CD14-positive monocyte (primary cell): ENCODE results near the gene DNAH14. TPM values are rescaled to one million over a fixed set of nuclear protein-coding genes. Genes with fewer than 3 reads are reported as not detected.
"Not testable (repeated sequence)": the region's sequence is repeated elsewhere in the genome, so short reads cannot be mapped to it uniquely, and the experiment has no call there.

ENCODE experiments used
- DNase-seq, 3 donors: peaks; one replicate each; pipeline ENCODE4 v3.0.0-alpha.2; 2011 to 2022
- H2AFZ ChIP-seq: 2 replicates; pipeline ENCODE4 v1.6.0; 2012; ENCODE audit warnings: mild to moderate bottlenecking, low read depth, low read length, inconsistent platforms; ENCODE audit not compliant: insufficient read depth, poor library complexity, severe bottlenecking
- H3K27ac ChIP-seq, 2 donors: 1 replicate in 1 of 2; 2 replicates in 1 of 2; pipeline ENCODE4 v1.5.1; 2012 to 2013; ENCODE audit warnings: low read length in 2 of 2, control low read depth in 1 of 2, inconsistent platforms in 1 of 2, low read depth in 1 of 2, mild to moderate bottlenecking in 1 of 2
- H3K27me3 ChIP-seq, 2 donors: one replicate each; pipeline versions ENCODE4 v1.6.0 to v1.6.1; 2011 to 2013; ENCODE audit warnings: low read length in 2 of 2; ENCODE audit not compliant: control insufficient read depth in 2 of 2, insufficient read depth in 2 of 2
- H3K36me3 ChIP-seq, 2 donors: replicated peaks in 1 of 2; 1 replicate in 1 of 2; 2 replicates in 1 of 2; pipeline versions ENCODE4 v1.5.1 to v1.6.1; 2012 to 2013; ENCODE audit warnings: low read length in 2 of 2, control low read depth in 1 of 2, inconsistent platforms in 1 of 2, mild to moderate bottlenecking in 1 of 2; ENCODE audit not compliant: insufficient read depth in 2 of 2, control insufficient read depth in 1 of 2
- H3K4me1 ChIP-seq, 2 donors: 1 replicate in 1 of 2; 2 replicates in 1 of 2; pipeline versions ENCODE4 v1.5.1 to v1.6.1; 2012 to 2013; ENCODE audit warnings: low read length in 2 of 2, control low read depth in 1 of 2, inconsistent platforms in 1 of 2, mild to moderate bottlenecking in 1 of 2, moderate library complexity in 1 of 2; ENCODE audit not compliant: insufficient read depth in 2 of 2, control insufficient read depth in 1 of 2
- H3K4me2 ChIP-seq: replicated peaks from 2 replicates; pipeline ENCODE3; 2012; ENCODE audit warnings: low read length, moderate library complexity, mild to moderate bottlenecking; ENCODE audit not compliant: poor library complexity, severe bottlenecking; ENCODE audit errors: extremely low read depth
- H3K4me3 ChIP-seq, 3 experiments: fragments of 200-600 bp in 1 of 3; sonication (generic) in 1 of 3; replicated peaks in 1 of 3; 1 replicate in 2 of 3; 2 replicates in 1 of 3; pipeline ENCODE4 v1.5.1; 2011 to 2013; ENCODE audit warnings: low read length in 3 of 3, mild to moderate bottlenecking in 3 of 3, control low read depth in 2 of 3, low read depth in 2 of 3, inconsistent platforms in 1 of 3, moderate library complexity in 1 of 3
- H3K79me2 ChIP-seq: 2 replicates; pipeline ENCODE4 v1.6.0; 2012; ENCODE audit warnings: mild to moderate bottlenecking, control low read depth, inconsistent platforms, low read length, moderate library complexity; ENCODE audit not compliant: insufficient read depth
- H3K9ac ChIP-seq: 2 replicates; pipeline ENCODE4 v1.6.0; 2017; ENCODE audit warnings: low read length, mild to moderate bottlenecking; ENCODE audit not compliant: insufficient read depth, poor library complexity, severe bottlenecking
- H3K9me3 ChIP-seq, 2 donors: replicated peaks in 1 of 2; 1 replicate in 1 of 2; 2 replicates in 1 of 2; pipeline versions ENCODE4 v1.5.1 to v1.6.1; 2012 to 2013; ENCODE audit warnings: low read length in 2 of 2, control low read depth in 1 of 2; ENCODE audit not compliant: control insufficient read depth in 1 of 2, insufficient read depth in 1 of 2
- H4K20me1 ChIP-seq: 2 replicates; pipeline ENCODE4 v1.6.0; 2012; ENCODE audit warnings: mild to moderate bottlenecking, low read length, control low read depth, moderate library complexity; ENCODE audit not compliant: insufficient read depth
- H3K27ac Mint-ChIP-seq, 7 donors: one replicate each; pipeline ENCODE4 v1.8.0; 2020; ENCODE audit warnings: mild to moderate bottlenecking in 7 of 7, mixed read lengths in 7 of 7, moderate library complexity in 6 of 7, inconsistent platforms in 2 of 7
- H3K27me3 Mint-ChIP-seq, 3 donors: one replicate each; pipeline ENCODE4 v1.8.0; 2021 to 2022; ENCODE audit warnings: low read depth in 3 of 3, mild to moderate bottlenecking in 3 of 3, mixed read lengths in 3 of 3, moderate library complexity in 3 of 3, inconsistent platforms in 1 of 3
- H3K36me3 Mint-ChIP-seq, 2 donors: one replicate each; pipeline ENCODE4 v1.8.0; 2020; ENCODE audit warnings: mixed read lengths in 2 of 2, inconsistent platforms in 1 of 2, mild to moderate bottlenecking in 1 of 2
- H3K4me1 Mint-ChIP-seq: one replicate; pipeline ENCODE4 v1.8.0; 2020; ENCODE audit warnings: mild to moderate bottlenecking, mixed read lengths
- H3K4me3 Mint-ChIP-seq, 2 donors: one replicate each; pipeline ENCODE4 v1.8.0; 2020; ENCODE audit warnings: mild to moderate bottlenecking in 2 of 2, mixed read lengths in 2 of 2, moderate library complexity in 1 of 2
- H3K9me3 Mint-ChIP-seq, 7 donors: one replicate each; pipeline ENCODE4 v1.8.0; 2020 to 2022; ENCODE audit warnings: mixed read lengths in 7 of 7, mild to moderate bottlenecking in 6 of 7, moderate library complexity in 6 of 7, inconsistent platforms in 2 of 7
- WGBS: methylation state at CpG from one replicate; pipeline ENCODE4 v1.1.5; 2013; ENCODE audit warnings: missing lambda C conversion rate; ENCODE audit not compliant: insufficient coverage; 5-methylcytosine and 5-hydroxymethylcytosine counted together
- intact Hi-C, 2 donors: fragments of 100-400 bp; cut with micrococcal nuclease; formaldehyde crosslinking; loops; one replicate each; pipeline versions ENCODE4 v1.15.0 to v1.15.1; 2023
- polyA plus RNA-seq, 3 donors: library from polyadenylated mRNA; depleted of rRNA in 1 of 3; unstranded in 2 of 3; stranded (reverse) in 1 of 3; fragments of 300-500 nt in 2 of 3; fragments of >200 nt in 1 of 3; fragmentation: Illumina TruSeq in 2 of 3; gene quantifications; 1 replicate in 2 of 3; 2 replicates in 1 of 3; pipeline ENCODE4 v1.2.3, GENCODE V29; 2012 to 2021
- TF ChIP-seq, protein P1 (sequence below): fragments of 200-600 bp; IDR thresholded peaks from one replicate; pipeline ENCODE4 v1.8.0; 2022; ENCODE audit warnings: antibody characterized with exemption, mild to moderate bottlenecking

DNAH14 gene
- polyA plus RNA-seq, 3 donors = 0.83 TPM; not detected in 2

DNA sequence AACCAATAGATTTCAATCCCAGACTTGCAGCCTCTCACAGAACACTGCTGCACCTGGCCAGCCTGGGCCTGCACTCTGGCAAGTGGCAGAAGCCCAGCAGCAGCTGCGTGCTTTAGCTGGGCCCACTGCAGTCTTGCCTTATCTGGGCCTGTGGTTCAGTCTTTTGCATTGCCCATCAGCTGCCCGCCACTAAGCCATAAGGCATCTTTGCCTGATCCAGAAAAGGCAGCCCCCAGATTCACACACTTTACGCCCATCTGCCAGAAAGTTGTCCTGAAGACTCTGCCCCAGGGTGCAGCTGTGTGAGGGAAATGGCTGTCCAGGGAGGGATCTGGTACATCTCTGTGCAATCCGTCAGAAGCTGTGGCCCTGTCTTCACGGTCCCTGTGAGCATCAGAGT, 217.0 kb downstream of the DNAH14 start:
- intact Hi-C loops = no loop called here
- H3K27ac ChIP-seq = no peak overlapping the region
- H3K4me3 ChIP-seq = no peak overlapping the region
- Mint-ChIP-seq H3K9me3 (peaks cover 0 to 5% (median 3%) of the 10 kb centered on the region in 7 donors), H3K36me3 (no peaks in the 10 kb centered on the region), H3K27ac (peak overlapping the region in 1 of 7 donors; percentile 45), H3K4me3 (no peak overlapping the region), H3K27me3 (peaks cover 0 to 1% (median 0%) of the 10 kb centered on the region in 3 donors), H3K4me1 (no peaks in the 10 kb centered on the region)
- no peaks in the 10 kb centered on the region for H3K79me2 ChIP-seq
- no peak overlapping the region for H2AFZ ChIP-seq
- no peaks in the 10 kb centered on the region for H4K20me1 ChIP-seq
- no peak overlapping the region for H3K4me2 ChIP-seq
- no peaks in the 10 kb centered on the region for H3K27me3 ChIP-seq
- no peaks in the 10 kb centered on the region for H3K4me1 ChIP-seq
- no peak for DNase-seq
- no peaks in the 10 kb centered on the region for H3K36me3 ChIP-seq
- TF ChIP-seq, protein P1, sequence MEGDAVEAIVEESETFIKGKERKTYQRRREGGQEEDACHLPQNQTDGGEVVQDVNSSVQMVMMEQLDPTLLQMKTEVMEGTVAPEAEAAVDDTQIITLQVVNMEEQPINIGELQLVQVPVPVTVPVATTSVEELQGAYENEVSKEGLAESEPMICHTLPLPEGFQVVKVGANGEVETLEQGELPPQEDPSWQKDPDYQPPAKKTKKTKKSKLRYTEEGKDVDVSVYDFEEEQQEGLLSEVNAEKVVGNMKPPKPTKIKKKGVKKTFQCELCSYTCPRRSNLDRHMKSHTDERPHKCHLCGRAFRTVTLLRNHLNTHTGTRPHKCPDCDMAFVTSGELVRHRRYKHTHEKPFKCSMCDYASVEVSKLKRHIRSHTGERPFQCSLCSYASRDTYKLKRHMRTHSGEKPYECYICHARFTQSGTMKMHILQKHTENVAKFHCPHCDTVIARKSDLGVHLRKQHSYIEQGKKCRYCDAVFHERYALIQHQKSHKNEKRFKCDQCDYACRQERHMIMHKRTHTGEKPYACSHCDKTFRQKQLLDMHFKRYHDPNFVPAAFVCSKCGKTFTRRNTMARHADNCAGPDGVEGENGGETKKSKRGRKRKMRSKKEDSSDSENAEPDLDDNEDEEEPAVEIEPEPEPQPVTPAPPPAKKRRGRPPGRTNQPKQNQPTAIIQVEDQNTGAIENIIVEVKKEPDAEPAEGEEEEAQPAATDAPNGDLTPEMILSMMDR = no peak
- 98% methylated on average over 4 of the region's 5 CpGs for WGBS
- H3K9ac ChIP-seq = no peak overlapping the region
- no peaks in the 10 kb centered on the region for H3K9me3 ChIP-seq

DNA sequence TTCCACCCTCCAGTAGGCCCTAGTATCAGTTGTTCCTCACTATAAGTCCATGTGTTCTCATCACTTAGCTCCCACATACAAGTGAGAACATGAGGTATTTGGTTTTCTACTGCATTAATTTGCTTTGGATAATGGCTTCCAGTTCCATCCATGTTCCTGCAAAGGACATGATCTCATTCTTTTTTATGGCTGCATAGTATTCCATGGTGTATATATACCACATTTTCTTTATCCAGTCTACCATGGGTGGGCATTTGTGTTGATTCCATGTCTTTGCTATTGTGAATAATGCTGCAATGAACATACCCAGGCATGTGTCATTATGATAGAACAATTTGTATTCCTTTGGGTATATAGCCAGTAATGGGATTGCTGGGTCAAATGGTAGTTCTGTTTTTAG, 218.3 kb downstream of the DNAH14 start:
- H3K4me1 ChIP-seq, H3K9me3 ChIP-seq, H3K27me3 ChIP-seq, H3K27me3 Mint-ChIP-seq, H3K4me3 ChIP-seq, H3K79me2 ChIP-seq, DNase-seq, H3K9me3 Mint-ChIP-seq, H4K20me1 ChIP-seq, H3K27ac ChIP-seq, H3K4me1 Mint-ChIP-seq, intact Hi-C loops, H3K9ac ChIP-seq, H3K4me3 Mint-ChIP-seq, H2AFZ ChIP-seq, H3K36me3 ChIP-seq, H3K36me3 Mint-ChIP-seq, H3K4me2 ChIP-seq: not testable (repeated sequence)
- H3K27ac Mint-ChIP-seq = peak overlapping the region in 1 of 7 donors; percentile 24
